ENCODE data around the gene WDPCP. TPM values are rescaled to one million over a fixed set of nuclear protein-coding genes. Genes with fewer than 3 reads are reported as not detected.
"Not testable (repeated sequence)": the region's sequence is repeated elsewhere in the genome, so short reads cannot be mapped to it uniquely, and the experiment has no call there.

WDPCP gene
- total RNA-seq, 2 donors from 2014 or later = 11.6 to 12.9 TPM

DNA sequence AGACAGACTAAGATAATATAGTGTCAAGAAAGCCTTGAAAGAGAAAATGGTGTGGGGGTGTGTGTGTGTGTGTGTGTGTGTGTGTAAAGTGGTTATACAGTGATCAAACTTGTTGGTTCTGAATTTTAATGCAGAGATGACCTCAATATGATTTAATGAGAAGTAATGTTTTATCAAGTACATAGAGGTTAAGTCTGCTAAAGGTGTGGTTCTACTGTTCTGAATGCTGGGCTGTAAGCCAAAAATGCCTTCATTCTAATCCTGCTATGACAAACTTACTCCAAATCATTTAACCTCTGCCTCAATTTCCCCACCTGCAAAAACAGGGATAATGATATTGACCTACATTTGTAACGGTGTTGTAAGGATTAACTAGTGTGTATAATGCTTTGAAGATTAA, 87.9 kb downstream of the WDPCP start:
- H3K27ac Mint-ChIP-seq = no peak overlapping the region
- ATAC-seq (no peak), DNase-seq (no peak)
- no peak overlapping the region for H3K4me3 Mint-ChIP-seq
- peaks cover 2% of the 10 kb centered on the region for H3K4me1 Mint-ChIP-seq
- H3K36me3 Mint-ChIP-seq (ENCODE audit: low read depth) = no peaks in the 10 kb centered on the region
- H3K27me3 Mint-ChIP-seq = no peaks in the 10 kb centered on the region
- no peaks in the 10 kb centered on the region for H3K9me3 ChIP-seq (ENCODE audit: control insufficient read depth, low read length, poor library complexity, severe bottlenecking)

DNA sequence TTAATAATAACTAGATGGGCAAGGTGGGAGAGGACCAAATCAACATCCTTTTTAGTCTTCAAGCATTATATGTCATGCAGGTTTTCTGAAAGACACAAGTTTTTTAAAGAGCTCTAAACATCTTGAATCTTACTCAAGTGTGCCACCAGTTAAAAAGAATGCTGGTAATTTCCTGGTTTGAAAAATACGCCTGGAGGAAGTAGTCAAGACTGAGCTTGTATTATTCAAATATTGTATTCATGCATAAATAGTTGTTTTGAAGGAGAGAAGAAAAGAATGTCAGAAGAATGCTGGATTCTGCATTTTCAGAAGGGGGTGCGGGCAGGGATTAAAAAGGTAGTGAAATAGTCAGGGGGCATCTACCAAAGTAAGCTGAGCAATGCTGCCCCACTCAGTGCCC, 90.7 kb downstream of the WDPCP start:
- H3K4me3 Mint-ChIP-seq = no peak overlapping the region
- ATAC-seq (no peak), DNase-seq (no peak)
- peaks cover 2% of the 10 kb centered on the region for H3K4me1 Mint-ChIP-seq
- H3K27ac Mint-ChIP-seq = no peak overlapping the region
- peaks cover 2% of the 10 kb centered on the region for H3K36me3 Mint-ChIP-seq (ENCODE audit: low read depth)
- H3K27me3 Mint-ChIP-seq = no peaks in the 10 kb centered on the region
- H3K9me3 ChIP-seq (ENCODE audit: control insufficient read depth, low read length, poor library complexity, severe bottlenecking) = no peaks in the 10 kb centered on the region

DNA sequence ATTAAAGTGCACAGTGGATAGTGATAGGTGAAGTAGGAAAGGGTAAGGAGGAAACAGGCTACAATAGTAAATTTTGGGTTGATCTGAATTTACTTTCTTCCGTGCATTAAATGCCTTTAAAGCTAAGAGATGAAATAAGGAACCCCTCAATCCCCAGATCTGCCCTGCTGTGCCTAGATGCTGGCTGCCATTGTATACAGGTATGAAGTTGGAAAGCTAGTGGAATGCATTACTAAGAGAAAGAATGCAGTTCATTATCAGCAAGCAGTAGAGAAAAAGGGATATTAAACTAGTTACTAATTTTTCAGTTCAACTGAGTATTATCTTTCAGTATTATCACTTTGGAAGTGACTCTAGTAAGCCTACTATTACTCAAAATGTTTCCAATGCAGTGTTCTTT, 93.3 kb downstream of the WDPCP start:
- Mint-ChIP-seq H3K27ac (no peak overlapping the region), H3K4me1 (peaks cover 2% of the 10 kb centered on the region), H3K4me3 (no peak overlapping the region), H3K27me3 (no peaks in the 10 kb centered on the region), H3K36me3 (ENCODE audit: low read depth) (peaks cover 11% of the 10 kb centered on the region)
- DNase-seq (no peak), ATAC-seq (no peak)
- H3K9me3 ChIP-seq (ENCODE audit: control insufficient read depth, low read length, poor library complexity, severe bottlenecking) = no peaks in the 10 kb centered on the region

DNA sequence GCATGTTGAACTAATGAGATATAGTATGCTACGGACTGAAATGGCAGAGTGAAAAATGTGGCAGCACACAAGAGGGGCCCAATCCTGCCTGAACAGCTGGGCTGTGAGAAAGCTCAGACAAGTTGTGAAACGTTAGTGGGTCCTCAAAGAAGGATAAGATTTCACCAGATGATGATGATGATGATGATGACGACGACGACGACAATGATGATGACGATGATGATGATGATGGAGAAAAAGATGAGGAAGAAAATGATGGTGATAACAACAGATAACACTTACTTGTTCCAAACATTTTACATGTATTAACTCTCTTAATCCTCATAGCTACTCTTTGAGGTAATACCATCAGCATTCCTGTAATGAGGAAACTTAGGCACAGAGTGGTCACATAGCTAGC, 94.2 kb downstream of the WDPCP start:
- DNase-seq (no peak), ATAC-seq (no peak)
- Mint-ChIP-seq H3K36me3 (ENCODE audit: low read depth) (peaks cover 11% of the 10 kb centered on the region), H3K27me3 (no peaks in the 10 kb centered on the region), H3K4me1 (peaks cover 2% of the 10 kb centered on the region), H3K27ac (no peak overlapping the region), H3K4me3 (no peak overlapping the region)
- no peaks in the 10 kb centered on the region for H3K9me3 ChIP-seq (ENCODE audit: control insufficient read depth, low read length, poor library complexity, severe bottlenecking)

DNA sequence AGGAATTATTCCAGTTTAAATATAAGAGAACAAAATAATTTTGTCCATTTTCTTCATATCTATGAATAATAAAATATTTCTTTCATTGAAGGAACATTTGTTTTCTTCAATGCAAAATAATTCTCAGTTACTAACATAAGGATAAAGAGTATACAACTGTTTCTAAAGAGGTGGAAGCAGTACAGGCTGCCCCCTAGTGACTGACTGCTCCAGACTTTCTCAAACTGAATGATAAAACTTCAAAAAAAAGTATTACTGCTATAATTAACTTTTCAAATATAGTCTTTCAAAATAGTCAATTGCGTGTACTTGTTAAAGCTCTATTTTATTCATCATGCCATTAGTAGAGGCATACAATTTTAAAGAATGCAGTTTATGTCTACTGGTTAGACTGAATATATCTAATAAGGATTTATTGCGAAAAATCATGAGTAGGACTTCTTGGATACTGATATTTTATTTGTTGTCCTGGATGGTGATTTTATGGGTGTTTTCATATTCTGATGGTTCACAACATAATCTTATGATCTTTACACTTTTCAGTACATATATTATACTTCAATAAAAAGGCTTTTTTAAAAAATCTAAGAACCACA, 100.1 kb downstream of the WDPCP start:
- Mint-ChIP-seq H3K27me3 (no peaks in the 10 kb centered on the region), H3K36me3 (ENCODE audit: low read depth) (peaks cover 14% of the 10 kb centered on the region), H3K27ac (no peak overlapping the region), H3K4me3 (no peak overlapping the region), H3K4me1 (no peaks in the 10 kb centered on the region)
- DNase-seq (no peak), ATAC-seq (no peak)
- no peaks in the 10 kb centered on the region for H3K9me3 ChIP-seq (ENCODE audit: control insufficient read depth, low read length, poor library complexity, severe bottlenecking)

DNA sequence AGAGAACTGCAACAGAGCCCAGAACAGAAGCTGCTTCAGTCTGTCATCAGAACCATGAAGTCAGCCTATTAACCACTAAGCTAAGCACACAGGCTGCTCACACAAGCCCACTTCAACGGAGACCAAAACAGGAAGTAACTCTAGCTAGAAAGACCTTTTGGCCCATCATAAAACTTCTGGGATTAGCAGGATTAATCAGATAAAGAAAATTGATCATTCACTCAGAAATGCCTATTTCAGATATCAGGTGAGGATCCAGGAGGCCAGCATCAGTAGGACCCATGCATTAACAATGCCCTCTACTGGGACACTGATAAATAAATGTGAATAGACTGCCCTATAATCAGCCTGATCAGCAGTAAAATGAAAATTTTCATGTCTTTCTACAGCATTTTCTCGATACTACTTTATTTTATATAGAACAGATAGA, 101.4 kb downstream of the WDPCP start:
- Mint-ChIP-seq H3K36me3 (ENCODE audit: low read depth) (peaks cover 14% of the 10 kb centered on the region), H3K4me1 (no peaks in the 10 kb centered on the region), H3K27ac (no peak overlapping the region), H3K27me3 (no peaks in the 10 kb centered on the region), H3K4me3 (no peak overlapping the region)
- ATAC-seq = no peak
- H3K9me3 ChIP-seq (ENCODE audit: control insufficient read depth, low read length, poor library complexity, severe bottlenecking) = no peaks in the 10 kb centered on the region
- no peak for DNase-seq

DNA sequence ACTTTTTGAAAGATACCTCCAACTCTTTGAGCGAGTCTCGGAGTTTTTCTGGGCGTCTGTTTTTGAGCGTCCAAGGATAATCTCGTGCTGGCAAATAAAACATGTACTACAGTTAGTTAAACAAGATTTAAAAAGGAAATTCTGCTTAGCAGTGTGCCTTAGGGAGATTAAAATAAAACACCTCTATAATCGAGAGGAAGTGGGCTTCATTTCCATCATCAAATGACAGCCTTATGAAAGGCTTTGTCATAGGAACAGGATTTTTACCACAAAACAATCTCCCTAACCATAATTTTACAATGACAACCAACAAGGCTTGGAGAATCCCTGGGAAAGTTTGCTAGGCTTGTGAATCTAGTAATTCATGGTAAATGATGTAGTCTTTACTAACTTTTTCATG, 103.4 kb downstream of the WDPCP start:
- ATAC-seq = no peak
- Mint-ChIP-seq H3K4me3 (no peak overlapping the region), H3K36me3 (ENCODE audit: low read depth) (peaks cover 14% of the 10 kb centered on the region), H3K4me1 (no peaks in the 10 kb centered on the region), H3K27ac (no peak overlapping the region), H3K27me3 (no peaks in the 10 kb centered on the region)
- no peak for DNase-seq
- no peaks in the 10 kb centered on the region for H3K9me3 ChIP-seq (ENCODE audit: control insufficient read depth, low read length, poor library complexity, severe bottlenecking)

DNA sequence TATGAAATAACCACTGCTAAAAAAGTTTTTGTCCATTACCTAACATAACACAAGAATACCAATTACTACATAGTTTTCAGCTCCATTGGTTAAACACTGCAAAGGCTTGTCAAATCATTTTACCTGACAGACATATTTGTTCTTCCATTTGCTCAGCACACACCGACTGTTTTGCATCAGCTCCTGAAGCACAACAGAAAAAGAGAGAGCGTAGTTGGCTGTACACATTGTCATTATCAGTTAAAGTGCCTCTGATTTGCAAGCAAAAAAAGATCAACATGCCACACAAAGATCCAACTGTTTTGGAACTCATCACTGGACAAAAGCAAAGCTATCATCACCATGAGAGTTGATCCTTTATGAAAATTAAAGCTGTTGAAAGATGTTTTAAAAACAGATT, 103.8 kb downstream of the WDPCP start:
- DNase-seq = no peak
- Mint-ChIP-seq H3K27me3 (no peaks in the 10 kb centered on the region), H3K4me3 (no peak overlapping the region), H3K27ac (no peak overlapping the region), H3K36me3 (ENCODE audit: low read depth) (peaks cover 14% of the 10 kb centered on the region), H3K4me1 (no peaks in the 10 kb centered on the region)
- H3K9me3 ChIP-seq (ENCODE audit: control insufficient read depth, low read length, poor library complexity, severe bottlenecking) = no peaks in the 10 kb centered on the region
- no peak for ATAC-seq

DNA sequence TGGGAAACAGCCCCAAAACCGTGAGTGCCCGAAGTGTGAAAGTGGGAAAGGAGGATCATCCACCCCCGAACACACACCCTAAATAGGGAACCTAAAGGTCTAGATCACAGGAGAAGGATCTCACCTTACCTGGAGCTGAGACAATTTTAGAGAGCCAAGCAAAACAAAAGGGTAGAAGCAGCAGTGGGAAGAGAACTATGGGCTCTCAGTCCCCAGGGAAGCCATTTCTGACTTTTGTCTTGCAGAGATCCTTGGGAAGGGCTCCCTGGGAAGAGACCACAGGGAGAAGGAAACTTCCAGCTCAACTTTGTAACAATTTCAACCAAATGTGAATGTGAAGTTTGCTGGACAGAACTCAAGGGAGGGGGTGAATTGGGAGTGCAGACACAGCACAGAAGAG, 110.6 kb downstream of the WDPCP start:
- no peaks in the 10 kb centered on the region for H3K4me1 Mint-ChIP-seq
- no peak for DNase-seq
- no peak overlapping the region for H3K4me3 Mint-ChIP-seq
- H3K27me3 Mint-ChIP-seq = no peaks in the 10 kb centered on the region
- no peak for ATAC-seq
- H3K9me3 ChIP-seq (ENCODE audit: control insufficient read depth, low read length, poor library complexity, severe bottlenecking) = no peaks in the 10 kb centered on the region
- H3K36me3 Mint-ChIP-seq (ENCODE audit: low read depth) = peaks cover 9% of the 10 kb centered on the region
- no peak overlapping the region for H3K27ac Mint-ChIP-seq

DNA sequence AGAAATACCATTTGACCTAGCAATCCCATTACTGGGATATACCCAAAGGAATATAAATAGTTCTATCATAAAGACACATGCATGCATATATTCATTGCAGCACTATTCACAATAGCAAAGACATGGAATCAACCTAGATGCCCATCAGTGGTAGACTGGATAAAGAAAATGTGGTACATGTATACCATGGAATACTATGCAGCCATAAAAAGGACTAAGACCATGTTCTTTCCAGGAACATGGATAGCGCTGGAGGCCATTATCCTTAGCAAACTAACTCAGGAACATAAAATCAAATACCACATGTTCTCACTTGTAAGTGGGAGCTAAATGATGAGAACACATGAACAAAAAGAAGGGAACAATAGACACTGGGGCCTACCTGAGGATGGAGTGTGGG, 119.0 kb downstream of the WDPCP start:
- not testable (repeated sequence) for ATAC-seq; H3K36me3 Mint-ChIP-seq (ENCODE audit: low read depth); H3K27ac Mint-ChIP-seq; H3K4me3 Mint-ChIP-seq; DNase-seq; H3K4me1 Mint-ChIP-seq; H3K27me3 Mint-ChIP-seq; H3K9me3 ChIP-seq (ENCODE audit: control insufficient read depth, low read length, poor library complexity, severe bottlenecking)

DNA sequence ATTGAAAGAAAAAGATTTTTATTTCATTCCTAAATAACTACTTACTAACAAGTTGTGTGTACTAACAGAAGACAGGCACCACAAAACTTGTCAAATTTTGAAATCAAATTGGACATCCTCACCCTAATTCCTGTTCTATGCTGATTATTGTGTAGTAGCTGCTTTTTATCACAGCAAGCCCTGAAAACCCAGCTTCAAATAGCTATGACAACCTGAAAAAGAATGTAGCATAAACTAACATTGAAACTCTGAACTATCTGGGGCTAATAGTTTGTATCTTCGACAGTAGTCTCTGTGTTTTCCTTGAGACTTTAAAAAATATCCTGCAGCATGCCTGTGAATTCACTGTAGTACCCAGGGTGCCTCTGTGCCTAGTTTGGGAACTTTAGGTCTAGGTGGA, 122.6 kb downstream of the WDPCP start:
- Mint-ChIP-seq H3K36me3 (ENCODE audit: low read depth) (peaks cover 4% of the 10 kb centered on the region), H3K4me3 (no peak overlapping the region), H3K4me1 (no peaks in the 10 kb centered on the region), H3K27me3 (no peaks in the 10 kb centered on the region), H3K27ac (no peak overlapping the region)
- no peaks in the 10 kb centered on the region for H3K9me3 ChIP-seq (ENCODE audit: control insufficient read depth, low read length, poor library complexity, severe bottlenecking)
- ATAC-seq (no peak), DNase-seq (no peak)

DNA sequence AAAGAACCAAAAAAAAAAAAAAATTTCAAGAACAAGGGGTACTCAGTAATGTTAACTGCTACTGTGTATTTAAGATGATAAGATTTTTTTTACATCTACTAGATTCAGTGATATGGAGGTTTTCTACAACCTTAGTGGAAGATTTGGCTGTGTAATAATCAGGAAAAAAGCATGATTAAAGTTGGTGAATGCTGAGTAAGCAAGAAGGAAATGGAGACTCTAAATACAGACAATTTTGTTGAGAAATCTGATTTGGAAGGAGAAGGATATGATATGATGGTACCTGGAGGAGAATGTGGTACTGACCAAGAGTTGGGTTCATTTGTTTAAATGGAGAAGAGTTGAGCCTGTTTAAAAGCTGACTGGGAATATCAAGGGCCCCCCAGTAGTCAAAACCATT, 125.1 kb downstream of the WDPCP start:
- peaks cover 4% of the 10 kb centered on the region for H3K36me3 Mint-ChIP-seq (ENCODE audit: low read depth)
- H3K4me1 Mint-ChIP-seq = no peaks in the 10 kb centered on the region
- no peaks in the 10 kb centered on the region for H3K27me3 Mint-ChIP-seq
- H3K4me3 Mint-ChIP-seq = no peak overlapping the region
- H3K27ac Mint-ChIP-seq = no peak overlapping the region
- DNase-seq = no peak
- no peaks in the 10 kb centered on the region for H3K9me3 ChIP-seq (ENCODE audit: control insufficient read depth, low read length, poor library complexity, severe bottlenecking)
- no peak for ATAC-seq

DNA sequence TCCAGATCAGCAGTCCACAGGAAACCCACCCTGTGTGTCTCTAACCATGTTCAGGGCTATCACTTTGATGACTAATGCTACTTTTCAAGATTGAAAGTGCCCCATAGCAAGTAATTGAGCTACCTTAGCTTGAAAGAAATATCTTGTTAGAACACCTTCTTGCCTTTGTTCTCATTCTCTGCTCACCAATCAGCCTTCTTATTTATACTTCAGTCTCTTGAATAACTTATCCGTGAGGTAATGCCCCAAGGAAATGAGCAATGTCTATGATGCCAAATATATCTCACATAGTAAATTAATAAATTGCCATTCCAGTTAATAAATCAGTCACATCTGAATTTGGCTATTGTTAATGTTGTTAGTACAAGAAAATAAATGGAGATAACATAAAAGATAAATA, 141.6 kb downstream of the WDPCP start:
- H3K27ac Mint-ChIP-seq = no peak overlapping the region
- H3K4me3 Mint-ChIP-seq = no peak overlapping the region

DNA sequence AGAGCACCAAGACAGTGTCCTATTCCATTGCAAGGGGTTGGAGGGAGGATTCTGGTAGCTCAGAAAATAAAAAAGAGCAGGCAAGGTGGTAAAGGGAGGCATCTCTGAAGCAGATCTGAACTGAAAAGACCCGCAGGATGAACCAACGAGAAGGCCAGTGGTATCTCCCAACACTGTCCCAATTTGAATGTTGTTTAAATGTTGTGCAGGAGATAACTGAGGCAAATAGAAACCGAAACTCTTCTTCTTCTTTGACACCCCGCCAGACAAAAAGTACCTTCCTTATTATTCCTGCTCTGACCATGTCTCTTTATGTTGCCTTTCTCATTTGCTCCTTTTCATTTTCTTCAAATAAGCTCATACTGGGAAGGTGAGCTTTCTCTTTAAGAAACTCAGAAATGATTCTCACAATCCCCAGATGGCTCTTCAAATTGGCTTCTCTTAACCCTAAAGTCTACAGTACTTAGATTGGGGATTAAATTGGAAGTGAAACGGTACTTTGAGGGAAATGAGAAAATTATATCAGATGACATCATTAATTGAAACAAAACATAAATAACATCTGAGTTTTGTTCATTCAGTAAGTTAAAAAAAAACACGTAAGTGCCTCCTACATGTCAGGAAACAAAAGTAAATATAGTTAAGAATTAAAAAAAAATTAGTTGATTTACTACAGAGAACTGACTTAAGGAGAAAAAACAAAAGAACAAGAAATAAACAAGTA, 143.6 kb downstream of the WDPCP start:
- Mint-ChIP-seq H3K4me3 (peak overlapping the region; percentile 74), H3K4me1 (peaks cover 12% of the 10 kb centered on the region), H3K27ac (peak overlapping the region; percentile 41), H3K27me3 (no peaks in the 10 kb centered on the region), H3K36me3 (ENCODE audit: low read depth) (peaks cover 8% of the 10 kb centered on the region)
- no peak for DNase-seq
- no peaks in the 10 kb centered on the region for H3K9me3 ChIP-seq (ENCODE audit: control insufficient read depth, low read length, poor library complexity, severe bottlenecking)
- no peak for ATAC-seq

More for the DNA sequence above, 141.6 kb downstream of the WDPCP start:
- no peaks in the 10 kb centered on the region for H3K9me3 ChIP-seq (ENCODE audit: control insufficient read depth, low read length, poor library complexity, severe bottlenecking)
- Mint-ChIP-seq H3K4me1 (peaks cover 17% of the 10 kb centered on the region), H3K27me3 (no peaks in the 10 kb centered on the region), H3K36me3 (ENCODE audit: low read depth) (peaks cover 12% of the 10 kb centered on the region)
- ATAC-seq (no peak), DNase-seq (no peak)

Measured in T-helper 17 cell (primary cell).